GM19193 (cell line): ENCODE results near the gene HS3ST3A1.

Experiments
- POLR2A ChIP-seq: IDR thresholded peaks from 4 replicates; pipeline ENCODE4 v1.6.1; 2011; ENCODE audit not compliant: insufficient read depth, insufficient read length; ENCODE audit errors: extremely low read depth

The HS3ST3A1 gene

DNA sequence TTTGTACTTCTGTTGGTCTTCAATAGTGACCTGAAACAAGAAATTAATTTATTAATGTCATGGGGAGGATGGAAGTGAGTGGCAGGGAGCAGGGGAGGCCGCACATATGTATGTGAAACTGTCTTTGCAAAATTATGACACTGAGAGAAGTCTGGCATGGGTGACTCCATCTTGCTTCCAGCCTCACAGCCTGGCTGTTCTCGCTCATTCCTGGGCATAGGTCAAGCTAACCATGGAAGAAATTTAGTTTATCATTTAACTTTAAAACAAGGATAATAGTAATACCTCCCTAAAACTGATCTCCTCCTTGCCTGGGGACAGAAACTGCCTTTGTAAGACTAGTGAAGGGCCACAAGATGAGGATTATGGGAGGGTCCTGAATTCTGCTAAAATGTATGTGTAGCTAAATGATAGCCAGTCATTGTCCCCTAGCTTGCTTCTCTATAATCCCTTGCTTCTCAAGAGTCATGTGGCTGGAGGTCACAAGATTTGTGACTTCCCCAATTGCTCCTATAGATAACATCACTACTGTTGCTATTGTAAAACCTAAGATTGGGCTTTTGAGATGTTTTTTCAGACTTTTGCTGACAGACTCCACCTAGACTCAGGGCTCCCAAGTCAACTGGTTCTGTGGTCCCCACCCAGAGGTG is 126.0 kb downstream of the HS3ST3A1 start:
- TF ChIP-seq POLR2A, result no peak

DNA sequence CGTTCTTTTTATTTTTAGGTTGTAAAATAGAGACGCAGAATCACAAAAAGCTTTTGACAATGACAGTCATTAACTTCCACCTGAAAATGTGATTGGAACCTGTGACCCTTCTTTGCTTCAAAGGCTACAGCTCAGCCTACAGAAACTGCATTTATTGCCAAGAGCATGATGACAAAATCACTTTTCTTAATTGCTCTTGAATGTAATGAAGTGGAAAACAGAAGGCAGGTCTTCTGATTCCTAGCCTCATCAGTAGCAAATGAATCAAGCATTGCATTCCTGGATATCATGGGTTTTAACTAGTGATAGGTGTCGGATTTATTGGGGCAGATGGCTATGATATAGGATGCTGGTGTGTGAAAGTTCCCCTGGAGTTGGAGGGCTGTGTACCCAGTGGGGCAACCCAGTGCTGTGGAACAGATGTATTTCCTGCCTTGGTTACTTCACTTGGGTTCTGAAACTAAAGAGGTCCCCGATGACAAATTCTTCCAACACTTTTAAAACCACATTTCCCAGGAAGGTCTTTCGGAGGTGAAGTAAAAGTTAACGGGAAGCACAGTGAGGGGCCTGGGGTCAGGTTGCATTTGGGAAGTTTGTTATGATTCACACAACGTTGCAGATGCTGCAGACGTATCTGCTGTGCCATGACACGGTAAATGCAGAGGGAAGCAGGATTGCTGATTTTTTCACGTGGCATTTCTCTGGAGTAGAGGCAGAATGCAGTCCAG is 127.5 kb downstream of the HS3ST3A1 start:
- no peak for TF ChIP-seq POLR2A

DNA sequence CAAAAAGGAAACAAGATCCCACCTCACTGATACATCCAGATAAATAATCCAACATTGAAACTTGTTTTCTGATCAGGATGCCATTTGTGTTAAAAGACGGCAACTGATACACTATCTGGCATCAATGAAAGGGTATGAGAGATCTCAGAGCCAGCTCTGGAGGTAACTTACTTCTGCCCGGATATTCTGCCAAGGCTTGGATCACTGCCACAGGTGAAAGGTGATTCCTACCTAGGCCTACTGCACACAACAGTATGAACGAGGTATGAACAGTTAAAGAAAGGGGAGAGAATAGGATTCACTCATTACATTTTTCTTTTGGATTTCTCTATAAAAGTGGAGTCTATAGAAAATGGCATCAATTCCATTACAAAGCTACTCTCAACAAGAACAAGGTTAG is 136.1 kb downstream of the HS3ST3A1 start:
- TF ChIP-seq POLR2A, result no peak

DNA sequence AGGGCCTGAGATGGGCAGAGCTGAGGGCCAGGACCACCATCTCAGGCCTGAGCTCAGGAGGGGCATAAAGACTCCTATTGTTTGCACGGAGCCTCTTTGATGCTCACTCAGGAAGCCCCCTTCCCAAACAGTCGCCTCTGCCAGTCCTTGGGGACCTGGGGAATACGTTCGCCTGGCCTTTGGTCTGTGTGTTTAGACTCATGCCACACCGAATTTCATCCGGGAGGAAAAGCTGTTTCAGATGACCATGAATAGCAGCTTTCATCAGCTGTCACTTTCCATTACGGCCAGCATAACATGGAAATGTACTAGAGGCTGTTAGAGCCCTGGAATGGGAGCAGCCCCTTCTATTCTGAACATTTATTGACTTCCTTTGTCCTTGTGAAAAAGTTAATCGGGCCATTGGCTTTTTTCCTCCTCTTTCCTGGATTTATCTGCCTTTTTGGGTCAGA is 139.0 kb downstream of the HS3ST3A1 start:
- no peak for TF ChIP-seq POLR2A

DNA sequence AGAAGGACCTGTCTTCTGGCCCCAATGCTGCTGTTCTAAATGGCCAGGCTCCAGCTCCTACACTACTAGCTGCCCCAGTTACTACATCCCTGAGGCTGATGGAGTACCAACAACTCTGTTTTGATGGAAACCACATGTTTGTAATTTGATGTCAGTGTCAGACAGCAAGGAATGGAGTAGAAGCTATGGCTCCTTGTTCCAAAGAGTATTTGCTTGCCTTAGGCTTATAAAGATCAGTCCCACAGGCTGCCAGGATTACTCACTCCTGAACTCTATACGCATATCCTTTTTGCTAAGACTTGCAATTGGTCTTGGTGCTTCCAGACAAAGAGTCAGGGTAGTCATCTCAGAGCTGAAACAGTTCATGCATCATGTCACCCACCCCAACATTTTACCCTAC is 139.6 kb downstream of the HS3ST3A1 start:
- TF ChIP-seq POLR2A, result no peak

DNA sequence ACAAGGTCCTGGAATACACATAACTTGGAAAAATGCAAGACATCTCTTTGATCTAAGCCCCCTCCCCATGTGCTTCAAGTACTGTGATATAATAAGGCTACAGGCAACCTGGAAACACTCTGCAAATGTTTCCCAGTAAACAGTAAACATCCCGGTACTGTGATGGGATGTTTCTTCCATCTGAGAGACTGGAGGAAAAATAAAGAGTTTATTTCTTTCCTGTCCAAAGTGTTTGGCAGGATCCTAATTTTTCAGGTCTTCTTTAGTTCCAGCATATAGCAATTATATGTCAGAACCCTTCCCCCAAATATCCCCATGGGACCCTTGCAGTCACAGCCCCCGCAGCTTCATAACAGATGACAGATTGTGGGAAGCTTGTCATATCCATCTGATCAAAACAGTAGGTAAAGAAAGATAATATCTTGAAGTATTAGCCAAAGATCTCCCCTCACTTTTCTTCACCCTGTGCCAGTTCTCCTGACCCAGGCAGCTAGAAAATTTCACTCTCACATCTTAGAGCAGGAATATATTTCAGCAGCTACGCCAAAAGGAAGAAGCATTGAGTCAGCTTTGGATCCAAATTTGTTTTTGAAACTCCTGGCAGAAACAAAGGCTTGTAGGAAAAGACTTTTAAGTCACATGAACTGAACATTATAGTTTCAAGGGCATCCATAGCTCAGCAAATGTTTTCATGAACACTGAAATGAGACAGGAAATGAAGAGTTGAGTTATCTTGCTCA is 141.3 kb downstream of the HS3ST3A1 start:
- TF ChIP-seq POLR2A, result no peak

DNA sequence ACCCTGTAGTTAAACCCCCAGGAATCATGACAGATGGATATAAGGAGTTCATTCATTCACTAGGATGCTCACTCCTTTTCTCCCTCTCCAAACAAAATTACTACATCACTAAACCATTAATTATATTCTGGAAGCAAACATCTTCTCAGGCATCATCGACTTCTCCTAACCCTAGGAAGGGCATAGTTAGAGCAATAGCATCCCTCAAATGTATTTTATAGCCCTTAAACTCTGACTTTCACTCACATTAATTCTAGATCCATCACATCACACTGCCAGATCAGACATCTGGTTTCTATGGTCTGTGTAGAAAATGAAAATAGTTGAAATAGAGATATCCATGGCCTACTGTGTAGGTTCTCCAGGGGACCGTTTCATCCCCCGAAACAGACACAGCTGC is 143.9 kb downstream of the HS3ST3A1 start:
- TF ChIP-seq POLR2A, result no peak
